Suprapubic skin (tissue), 3 donors: ENCODE measurements around the gene ASIC2.

ENCODE experiments used
- POLR2A ChIP-seq, 2 donors: fragments of 450-650 bp; IDR thresholded peaks; one replicate each; pipeline ENCODE4 v1.6.1; 2017; ENCODE audit warnings: antibody characterized with exemption in 2 of 2, mild to moderate bottlenecking in 2 of 2, moderate library complexity in 2 of 2
- TF ChIP-seq, protein P1 (sequence below), 2 donors: fragments of 200-600 bp in 1 of 2; fragments of 450-650 bp in 1 of 2; sonication (generic) in 1 of 2; IDR thresholded peaks; one replicate each; pipeline ENCODE4 v1.5.1; 2016 to 2019; ENCODE audit warnings: antibody characterized with exemption in 2 of 2, mild to moderate bottlenecking in 1 of 2, moderate library complexity in 1 of 2

DNA sequence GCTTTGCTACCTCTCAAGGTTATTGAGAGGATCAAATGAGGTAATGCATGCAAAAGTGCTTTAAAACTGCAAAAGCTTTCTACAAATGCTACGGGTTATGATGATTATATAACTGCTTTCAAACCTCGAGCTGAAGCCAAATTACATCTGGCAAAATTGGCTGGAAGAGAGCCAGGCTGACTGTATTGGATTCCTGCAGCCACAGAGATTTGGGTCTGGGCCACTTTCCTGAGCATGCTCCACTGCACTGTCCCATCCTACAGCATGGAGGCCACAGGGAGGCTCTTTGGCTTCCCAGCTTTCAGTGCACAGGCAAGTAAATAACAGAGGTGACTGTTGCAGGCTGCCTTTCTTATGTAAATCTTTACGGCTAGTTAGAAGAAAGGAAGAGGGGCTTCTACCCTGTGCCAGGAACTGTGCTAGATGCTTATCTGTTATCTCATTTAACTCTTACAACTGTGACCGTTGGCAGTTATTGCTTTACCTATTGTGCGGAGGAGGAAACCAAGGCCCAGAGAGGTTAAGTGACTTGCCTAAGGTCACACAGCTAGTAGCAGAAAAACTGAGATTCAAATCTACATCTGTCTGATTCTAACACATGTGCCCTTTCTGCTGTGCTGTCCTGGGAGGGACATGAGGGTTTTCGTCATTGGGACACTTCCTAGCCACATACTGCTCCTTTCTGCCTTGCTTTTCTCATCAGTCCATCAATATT is 179.7 kb downstream of the ASIC2 start:
- TF ChIP-seq, protein P1, sequence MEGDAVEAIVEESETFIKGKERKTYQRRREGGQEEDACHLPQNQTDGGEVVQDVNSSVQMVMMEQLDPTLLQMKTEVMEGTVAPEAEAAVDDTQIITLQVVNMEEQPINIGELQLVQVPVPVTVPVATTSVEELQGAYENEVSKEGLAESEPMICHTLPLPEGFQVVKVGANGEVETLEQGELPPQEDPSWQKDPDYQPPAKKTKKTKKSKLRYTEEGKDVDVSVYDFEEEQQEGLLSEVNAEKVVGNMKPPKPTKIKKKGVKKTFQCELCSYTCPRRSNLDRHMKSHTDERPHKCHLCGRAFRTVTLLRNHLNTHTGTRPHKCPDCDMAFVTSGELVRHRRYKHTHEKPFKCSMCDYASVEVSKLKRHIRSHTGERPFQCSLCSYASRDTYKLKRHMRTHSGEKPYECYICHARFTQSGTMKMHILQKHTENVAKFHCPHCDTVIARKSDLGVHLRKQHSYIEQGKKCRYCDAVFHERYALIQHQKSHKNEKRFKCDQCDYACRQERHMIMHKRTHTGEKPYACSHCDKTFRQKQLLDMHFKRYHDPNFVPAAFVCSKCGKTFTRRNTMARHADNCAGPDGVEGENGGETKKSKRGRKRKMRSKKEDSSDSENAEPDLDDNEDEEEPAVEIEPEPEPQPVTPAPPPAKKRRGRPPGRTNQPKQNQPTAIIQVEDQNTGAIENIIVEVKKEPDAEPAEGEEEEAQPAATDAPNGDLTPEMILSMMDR (IDR thresholded peaks at IDR 0.05) = no peak
- no peak for TF ChIP-seq POLR2A (IDR thresholded peaks at IDR 0.05)
